K562 (cell line): ENCODE data around the gene CHIC2. TPM values are rescaled to one million over a fixed set of nuclear protein-coding genes. Genes with fewer than 3 reads are reported as not detected.

Experiments
- DPF2 ChIP-seq: fragments of 450-650 bp; IDR thresholded peaks from 2 replicates; pipeline ENCODE4 v1.6.1; 2016
- FIP1L1 ChIP-seq: fragments of 200-400 bp; formaldehyde crosslinking; IDR thresholded peaks from 2 replicates; pipeline ENCODE4 v1.6.1; 2018; ENCODE audit warnings: mild to moderate bottlenecking, low read depth, low read length; ENCODE audit not compliant: poor library complexity, severe bottlenecking
- FOXK1 ChIP-seq: sonication (generic); formaldehyde crosslinking; IDR thresholded peaks from 2 replicates; pipeline ENCODE4 v1.8.0; 2022; ENCODE audit warnings: missing genetic modification reagents, mild to moderate bottlenecking, borderline replicate concordance
- ZNF395 ChIP-seq: fragments of 200-800 bp; sonication (Bioruptor generic); IDR thresholded peaks from 2 replicates; pipeline ENCODE4 v1.6.1; 2017; ENCODE audit warnings: missing genetic modification characterization, missing compliant biosample characterization
- polyA plus RNA-seq, 8 experiments: library from polyadenylated mRNA; depleted of rRNA in 4 of 8; stranded (reverse) in 5 of 8; unstranded in 3 of 8; fragments of >200 nt; fragmentation: Nextera tagmentation in 2 of 8; fragmentation: Illumina TruSeq in 1 of 8; extraction: Ambion mirVana in 2 of 8; extraction: Trizol in 1 of 8; gene quantifications; 2 replicates each; pipeline versions ENCODE4 v1.2.1 to v1.2.3, GENCODE V29; 2011 to 2014; ENCODE audit warnings: inconsistent platforms in 1 of 8, missing spikeins in 1 of 8
- total RNA-seq, 7 experiments: library from RNA; depleted of rRNA in 6 of 7; stranded (reverse); fragments of >200 nt in 6 of 7; fragmentation: Illumina TruSeq in 2 of 7; extraction: Trizol in 2 of 7; gene quantifications; 2 replicates each; pipeline versions ENCODE4 v1.2.1 to v1.2.3, GENCODE V29; 2011 to 2021; ENCODE audit warnings: low replicate concordance in 1 of 7
- TF ChIP-seq, protein P1 (sequence below), 2 experiments: fragments of 450-650 bp; formaldehyde crosslinking in 1 of 2; IDR thresholded peaks; 2 replicates each; pipeline versions ENCODE4 v1.4.0 to v1.6.1; 2014 to 2020; ENCODE audit warnings: mild to moderate bottlenecking in 2 of 2, borderline replicate concordance in 1 of 2, low read depth in 1 of 2
- TF ChIP-seq, protein P2 (sequence below): conservative IDR thresholded peaks from 2 replicates; pipeline ENCODE4 v1.6.1; 2011; ENCODE audit warnings: low read depth, mild to moderate bottlenecking, low read length; ENCODE audit not compliant: control insufficient read depth
- TF ChIP-seq, protein P3 (sequence below): sonication (generic); formaldehyde crosslinking; IDR thresholded peaks from 2 replicates; pipeline ENCODE4 v1.9.0; 2022; ENCODE audit warnings: mild to moderate bottlenecking, missing genetic modification reagents

Gene CHIC2
- total and polyA plus RNA-seq, 9 of the 15 experiments (the other 6 are each of a cell fraction or from before 2014, with no cell fraction given), result 0.89 to 25.1 (median 12.1) TPM

GRCh38 chr4:54064317-54065111 lies at the start of gene CHIC2 (continued):
- TF ChIP-seq, protein P1, sequence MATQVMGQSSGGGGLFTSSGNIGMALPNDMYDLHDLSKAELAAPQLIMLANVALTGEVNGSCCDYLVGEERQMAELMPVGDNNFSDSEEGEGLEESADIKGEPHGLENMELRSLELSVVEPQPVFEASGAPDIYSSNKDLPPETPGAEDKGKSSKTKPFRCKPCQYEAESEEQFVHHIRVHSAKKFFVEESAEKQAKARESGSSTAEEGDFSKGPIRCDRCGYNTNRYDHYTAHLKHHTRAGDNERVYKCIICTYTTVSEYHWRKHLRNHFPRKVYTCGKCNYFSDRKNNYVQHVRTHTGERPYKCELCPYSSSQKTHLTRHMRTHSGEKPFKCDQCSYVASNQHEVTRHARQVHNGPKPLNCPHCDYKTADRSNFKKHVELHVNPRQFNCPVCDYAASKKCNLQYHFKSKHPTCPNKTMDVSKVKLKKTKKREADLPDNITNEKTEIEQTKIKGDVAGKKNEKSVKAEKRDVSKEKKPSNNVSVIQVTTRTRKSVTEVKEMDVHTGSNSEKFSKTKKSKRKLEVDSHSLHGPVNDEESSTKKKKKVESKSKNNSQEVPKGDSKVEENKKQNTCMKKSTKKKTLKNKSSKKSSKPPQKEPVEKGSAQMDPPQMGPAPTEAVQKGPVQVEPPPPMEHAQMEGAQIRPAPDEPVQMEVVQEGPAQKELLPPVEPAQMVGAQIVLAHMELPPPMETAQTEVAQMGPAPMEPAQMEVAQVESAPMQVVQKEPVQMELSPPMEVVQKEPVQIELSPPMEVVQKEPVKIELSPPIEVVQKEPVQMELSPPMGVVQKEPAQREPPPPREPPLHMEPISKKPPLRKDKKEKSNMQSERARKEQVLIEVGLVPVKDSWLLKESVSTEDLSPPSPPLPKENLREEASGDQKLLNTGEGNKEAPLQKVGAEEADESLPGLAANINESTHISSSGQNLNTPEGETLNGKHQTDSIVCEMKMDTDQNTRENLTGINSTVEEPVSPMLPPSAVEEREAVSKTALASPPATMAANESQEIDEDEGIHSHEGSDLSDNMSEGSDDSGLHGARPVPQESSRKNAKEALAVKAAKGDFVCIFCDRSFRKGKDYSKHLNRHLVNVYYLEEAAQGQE (IDR thresholded peaks at IDR 0.05; ENCODE audit: borderline replicate concordance), result peak; percentile 9; the same call in 1 of the 2 replicates
- TF ChIP-seq, protein P1 (CRISPR knock-in tag; IDR thresholded peaks at IDR 0.05; ENCODE audit: low read depth), result no peak
- TF ChIP-seq DPF2, result no peak
- peak; percentile 57 for TF ChIP-seq FIP1L1
- TF ChIP-seq FOXK1 (CRISPR knock-in tag), result no peak
- TF ChIP-seq, protein P2, sequence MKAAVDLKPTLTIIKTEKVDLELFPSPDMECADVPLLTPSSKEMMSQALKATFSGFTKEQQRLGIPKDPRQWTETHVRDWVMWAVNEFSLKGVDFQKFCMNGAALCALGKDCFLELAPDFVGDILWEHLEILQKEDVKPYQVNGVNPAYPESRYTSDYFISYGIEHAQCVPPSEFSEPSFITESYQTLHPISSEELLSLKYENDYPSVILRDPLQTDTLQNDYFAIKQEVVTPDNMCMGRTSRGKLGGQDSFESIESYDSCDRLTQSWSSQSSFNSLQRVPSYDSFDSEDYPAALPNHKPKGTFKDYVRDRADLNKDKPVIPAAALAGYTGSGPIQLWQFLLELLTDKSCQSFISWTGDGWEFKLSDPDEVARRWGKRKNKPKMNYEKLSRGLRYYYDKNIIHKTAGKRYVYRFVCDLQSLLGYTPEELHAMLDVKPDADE, result peak; percentile 67; the same call in 1 of the 2 replicates
- TF ChIP-seq, protein P3, sequence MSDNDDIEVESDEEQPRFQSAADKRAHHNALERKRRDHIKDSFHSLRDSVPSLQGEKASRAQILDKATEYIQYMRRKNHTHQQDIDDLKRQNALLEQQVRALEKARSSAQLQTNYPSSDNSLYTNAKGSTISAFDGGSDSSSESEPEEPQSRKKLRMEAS (CRISPR knock-in tag), result peak; percentile 31
- peak; percentile 97 for TF ChIP-seq ZNF395 (CRISPR knock-in tag)
